ENCODE data around the gene CEP128.

DNA sequence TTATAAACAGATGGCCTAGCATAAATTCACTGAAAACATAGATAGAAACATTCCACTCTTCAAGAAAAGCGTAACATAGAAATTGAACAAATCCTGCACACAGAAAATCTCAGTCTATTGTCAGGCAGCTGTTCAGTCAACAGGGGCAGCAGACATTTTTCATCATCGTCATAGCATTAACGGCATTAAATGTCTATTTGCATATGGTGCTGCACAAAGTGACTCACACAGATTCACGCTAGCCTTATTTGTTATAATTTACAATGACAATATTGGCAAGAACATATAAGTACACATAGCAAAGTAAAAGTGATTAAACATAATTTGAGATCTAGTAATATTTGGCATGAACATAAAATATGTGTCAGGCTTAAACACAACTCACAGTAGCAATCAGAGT lies 95.7 kb downstream of the CEP128 start:
- TF ChIP-seq, protein P1, sequence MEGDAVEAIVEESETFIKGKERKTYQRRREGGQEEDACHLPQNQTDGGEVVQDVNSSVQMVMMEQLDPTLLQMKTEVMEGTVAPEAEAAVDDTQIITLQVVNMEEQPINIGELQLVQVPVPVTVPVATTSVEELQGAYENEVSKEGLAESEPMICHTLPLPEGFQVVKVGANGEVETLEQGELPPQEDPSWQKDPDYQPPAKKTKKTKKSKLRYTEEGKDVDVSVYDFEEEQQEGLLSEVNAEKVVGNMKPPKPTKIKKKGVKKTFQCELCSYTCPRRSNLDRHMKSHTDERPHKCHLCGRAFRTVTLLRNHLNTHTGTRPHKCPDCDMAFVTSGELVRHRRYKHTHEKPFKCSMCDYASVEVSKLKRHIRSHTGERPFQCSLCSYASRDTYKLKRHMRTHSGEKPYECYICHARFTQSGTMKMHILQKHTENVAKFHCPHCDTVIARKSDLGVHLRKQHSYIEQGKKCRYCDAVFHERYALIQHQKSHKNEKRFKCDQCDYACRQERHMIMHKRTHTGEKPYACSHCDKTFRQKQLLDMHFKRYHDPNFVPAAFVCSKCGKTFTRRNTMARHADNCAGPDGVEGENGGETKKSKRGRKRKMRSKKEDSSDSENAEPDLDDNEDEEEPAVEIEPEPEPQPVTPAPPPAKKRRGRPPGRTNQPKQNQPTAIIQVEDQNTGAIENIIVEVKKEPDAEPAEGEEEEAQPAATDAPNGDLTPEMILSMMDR (IDR thresholded peaks at IDR 0.05; ENCODE audit: borderline replicate concordance, extremely low read depth, low read length, poor library complexity, severe bottlenecking): no peak
- no peak for TF ChIP-seq EZH2 (IDR thresholded peaks at IDR 0.05; ENCODE audit: borderline replicate concordance, low read depth, low read length, severe bottlenecking)

Measured in DND-41 (cell line).